Jurkat, Clone E6-1 (cell line): ENCODE measurements around the gene SORCS3.

Experiments
- DNase-seq: peaks from one replicate; pipeline ENCODE4 v3.0.0-alpha.2; 2011; ENCODE audit warnings: low read depth, low spot score
- H3K4me3 ChIP-seq: 2 replicates; pipeline ENCODE4 v1.5.1; 2011; ENCODE audit warnings: mild to moderate bottlenecking, low read length, control low read depth, moderate library complexity

SORCS3 gene

DNA sequence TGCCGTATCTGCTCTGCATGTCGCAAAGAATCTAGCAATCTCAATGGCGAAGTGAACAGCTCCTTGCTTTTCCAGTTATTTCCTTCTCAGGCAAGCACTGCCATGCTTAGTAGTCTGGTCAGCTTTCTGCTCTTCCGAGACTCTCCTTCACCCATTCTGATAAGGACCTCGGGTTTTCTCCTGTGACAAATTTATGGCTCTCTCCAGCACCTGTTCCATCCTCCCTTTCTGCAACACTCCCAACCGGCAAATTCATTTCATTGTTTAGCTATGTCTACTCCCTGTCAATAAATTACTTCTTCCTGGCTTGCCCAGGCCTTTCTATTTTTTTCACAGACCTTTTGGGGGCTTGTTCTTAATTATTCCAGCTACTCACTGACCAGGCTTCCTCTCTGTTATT lies 252.6 kb downstream of the SORCS3 start:
- DNase-seq, result no peak
- H3K4me3 ChIP-seq, result no peak overlapping the region

DNA sequence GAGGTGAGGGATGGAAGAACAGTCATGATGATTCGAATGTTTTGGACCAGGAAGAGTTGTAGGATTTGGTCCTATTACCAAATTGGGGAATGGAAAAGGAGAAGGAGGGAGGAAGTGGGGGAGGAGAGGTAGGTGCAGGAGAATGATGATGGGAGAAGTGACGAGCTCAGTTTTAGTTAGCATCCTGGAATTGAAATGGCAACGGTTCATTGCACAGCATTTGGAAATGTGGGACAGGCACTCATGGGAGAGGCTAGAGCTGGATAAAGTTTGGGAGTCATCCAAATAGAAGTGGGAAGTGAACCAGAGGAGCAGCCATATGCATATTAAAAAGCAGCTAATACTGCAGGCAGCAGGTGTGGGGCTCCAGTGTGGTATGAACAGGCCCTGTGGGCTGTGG lies 253.6 kb downstream of the SORCS3 start:
- no peak overlapping the region for H3K4me3 ChIP-seq
- no peak for DNase-seq

DNA sequence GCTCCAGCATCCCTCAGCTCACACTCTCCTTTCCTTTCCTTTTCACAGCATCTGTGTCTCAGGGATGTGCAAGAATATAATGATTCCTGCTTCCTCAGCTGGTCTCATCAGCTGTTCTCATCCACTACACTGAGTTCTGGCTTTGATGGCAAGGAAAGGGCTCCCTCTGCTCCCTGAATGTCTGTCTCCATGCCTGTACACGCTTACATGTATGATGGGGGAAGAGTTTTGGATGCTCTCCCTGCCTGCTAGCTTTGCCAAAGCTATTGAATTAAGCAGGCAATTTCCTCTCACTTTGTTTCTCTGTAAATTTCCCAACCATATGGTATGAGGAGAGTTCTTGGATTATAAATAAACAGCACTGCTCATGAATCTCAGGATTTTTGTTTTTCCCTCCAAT lies 254.5 kb downstream of the SORCS3 start:
- H3K4me3 ChIP-seq, result no peak overlapping the region
- no peak for DNase-seq

DNA sequence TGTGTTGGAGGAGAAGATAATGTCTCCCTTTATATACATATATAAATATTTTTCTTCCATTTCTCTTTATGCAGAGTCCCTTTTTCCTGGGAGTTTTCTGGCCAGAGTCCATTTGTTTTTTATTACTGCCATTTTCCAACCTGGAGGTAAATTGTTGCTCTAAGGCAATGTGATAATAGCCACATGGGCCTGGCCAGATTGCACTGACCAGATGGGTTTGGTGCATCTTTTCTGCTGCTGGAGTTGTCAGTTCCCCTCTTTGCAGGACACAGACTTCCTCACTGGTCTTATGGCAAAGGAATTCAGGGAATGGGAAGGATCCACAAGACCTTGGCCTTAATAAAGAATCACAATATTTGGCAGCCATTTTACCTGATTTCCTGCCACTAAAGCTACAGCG lies 254.9 kb downstream of the SORCS3 start:
- no peak for DNase-seq
- H3K4me3 ChIP-seq, result no peak overlapping the region

DNA sequence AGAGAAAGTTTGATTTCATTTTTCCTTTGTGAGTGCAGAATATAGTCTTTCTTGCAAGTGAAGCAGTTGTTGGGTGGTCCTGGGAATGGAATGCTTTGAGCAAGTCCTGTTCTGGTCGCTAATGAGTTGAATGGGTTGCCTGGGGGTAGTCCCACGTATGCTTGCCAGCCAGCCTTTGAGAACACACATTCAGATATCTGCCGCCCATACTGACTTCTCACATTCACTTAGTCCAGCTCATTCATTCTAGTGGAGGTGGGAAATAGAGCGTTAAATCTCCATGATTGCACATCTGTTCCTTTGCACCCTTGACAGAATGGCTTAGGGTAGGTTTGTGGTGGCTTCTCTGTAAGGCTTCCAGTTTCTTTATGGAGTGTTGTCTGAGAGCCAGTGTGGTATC lies 256.6 kb downstream of the SORCS3 start:
- no peak for DNase-seq
- no peak overlapping the region for H3K4me3 ChIP-seq

DNA sequence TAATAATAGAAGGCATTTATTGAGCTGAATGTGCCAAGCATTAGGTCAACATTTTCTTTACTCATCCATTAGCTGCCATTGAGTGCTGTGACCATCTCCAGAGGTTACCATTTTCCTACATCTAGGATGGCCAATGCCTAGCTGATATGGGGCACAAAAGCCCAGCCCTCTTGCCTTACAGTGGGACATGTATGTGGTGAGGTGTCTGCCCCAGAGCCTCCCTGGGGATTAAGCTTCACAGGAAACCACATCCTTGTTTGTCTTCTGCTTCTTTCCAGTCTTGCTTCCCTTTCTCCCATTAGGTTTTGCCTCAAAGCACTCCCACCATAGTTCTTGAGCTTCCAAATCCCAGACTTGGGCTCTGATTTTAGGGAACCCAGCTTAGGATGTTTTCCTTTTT lies 258.7 kb downstream of the SORCS3 start:
- H3K4me3 ChIP-seq, result no peak overlapping the region
- no peak for DNase-seq

DNA sequence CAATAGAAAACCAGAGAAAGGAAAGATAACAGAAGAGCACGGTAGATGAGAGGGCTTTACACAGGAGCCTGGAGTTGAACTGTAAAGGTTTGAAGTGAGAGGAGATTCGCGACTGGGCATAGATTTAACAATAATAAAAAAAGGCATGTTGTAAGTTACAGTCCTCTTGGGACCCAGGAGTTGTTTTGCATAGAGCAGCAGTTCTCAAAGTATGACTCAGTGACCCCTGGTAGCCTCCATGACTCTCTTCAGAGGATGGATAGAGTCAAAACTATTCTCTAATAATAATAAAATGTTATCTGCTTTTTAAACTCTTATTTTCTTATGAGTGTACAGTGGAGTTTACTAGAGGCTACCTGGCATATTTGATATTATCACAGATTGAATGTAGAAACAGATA lies 262.3 kb downstream of the SORCS3 start:
- DNase-seq, result no peak
- no peak overlapping the region for H3K4me3 ChIP-seq

- no peak for DNase-seq
- H3K4me3 ChIP-seq, result no peak overlapping the region
Observed at GRCh38 chr10:104904753-104905323, 263.7 kb downstream of the SORCS3 start.

DNA sequence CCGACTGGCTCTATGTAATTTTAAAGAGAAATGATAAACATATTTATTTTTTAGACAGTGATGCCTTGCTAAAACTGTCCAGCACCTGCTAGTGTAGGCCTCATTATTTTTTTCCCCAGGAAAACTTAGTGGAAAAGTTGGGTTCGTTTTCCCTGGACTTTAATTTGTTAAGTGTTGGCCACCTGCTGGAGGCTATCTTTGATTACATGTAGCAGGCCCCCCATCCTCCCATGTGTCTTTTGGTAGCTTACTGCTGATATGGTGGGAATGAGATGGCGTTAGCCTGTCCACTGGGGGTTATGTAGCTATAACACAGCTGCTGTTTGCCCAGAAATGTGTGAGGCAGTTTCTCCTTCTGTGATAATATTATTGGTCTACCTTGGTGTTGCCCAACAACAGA lies 265.0 kb downstream of the SORCS3 start:
- no peak overlapping the region for H3K4me3 ChIP-seq
- DNase-seq, result no peak

DNA sequence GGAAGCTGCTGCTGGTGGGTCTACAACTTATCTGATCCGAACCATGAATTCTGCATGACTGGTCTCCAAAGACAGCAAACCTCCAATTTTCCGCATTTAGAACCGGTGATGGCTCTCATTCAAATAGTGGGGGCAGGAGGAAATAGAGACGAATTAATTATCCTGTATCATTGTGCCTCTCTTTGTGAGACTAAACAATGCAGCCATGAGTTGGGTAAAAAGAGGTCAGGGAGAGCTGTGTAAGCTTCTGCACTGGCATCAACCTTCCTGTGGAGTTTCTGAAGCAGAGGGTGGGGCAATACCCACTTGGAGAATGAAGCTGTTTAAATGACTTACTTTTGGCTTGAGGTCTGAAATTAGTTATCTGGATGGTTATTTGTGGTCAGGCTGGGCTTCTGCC lies 266.4 kb downstream of the SORCS3 start:
- H3K4me3 ChIP-seq, result no peak overlapping the region
- no peak for DNase-seq

DNA sequence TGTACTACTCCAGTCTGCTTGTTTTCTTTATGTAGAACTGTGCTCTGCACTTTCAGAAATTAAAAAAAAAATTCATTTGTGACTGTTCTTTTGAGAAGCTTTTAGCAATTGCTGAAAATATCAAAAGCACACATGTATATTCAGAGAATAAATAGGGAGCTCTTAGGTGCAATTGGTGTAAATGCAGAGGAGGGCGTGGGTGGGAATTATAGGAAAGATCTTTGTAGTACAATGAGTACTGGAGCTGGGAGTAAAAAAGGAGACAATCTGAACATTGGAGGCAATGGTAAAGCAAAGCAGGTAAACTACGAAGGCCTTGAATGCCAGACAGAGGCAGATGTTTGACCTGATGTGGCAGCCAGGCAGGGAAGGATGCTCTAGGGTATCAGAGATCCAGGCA lies 267.5 kb downstream of the SORCS3 start:
- no peak for DNase-seq
- H3K4me3 ChIP-seq, result no peak overlapping the region

GRCh38 chr10:104910712-104911111 lies 269.6 kb downstream of the SORCS3 start:
- H3K4me3 ChIP-seq, result no peak overlapping the region
- DNase-seq, result no peak

DNA sequence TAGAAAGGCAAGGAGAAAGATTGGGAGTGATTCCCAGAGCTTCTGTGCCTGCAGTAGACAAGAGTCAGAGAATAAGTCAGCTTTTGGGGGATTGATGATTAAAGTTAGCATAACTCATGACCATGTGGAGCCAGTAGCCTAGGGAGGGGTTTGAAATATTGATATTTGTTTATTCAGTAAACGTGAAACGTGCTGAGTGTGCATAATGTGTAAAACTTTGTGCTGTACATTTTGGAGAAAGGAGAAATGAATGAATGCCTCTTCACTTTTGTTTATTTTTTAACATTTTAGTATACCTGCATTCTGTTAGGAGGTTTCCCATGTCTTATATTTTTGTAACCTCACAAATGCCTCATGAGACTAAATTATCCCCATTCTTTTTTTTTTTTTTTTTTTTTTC lies 272.3 kb downstream of the SORCS3 start:
- DNase-seq, result no peak
- no peak overlapping the region for H3K4me3 ChIP-seq

GRCh38 chr10:104920476-104920875 lies 279.4 kb downstream of the SORCS3 start:
- no peak overlapping the region for H3K4me3 ChIP-seq
- DNase-seq, result no peak

DNA sequence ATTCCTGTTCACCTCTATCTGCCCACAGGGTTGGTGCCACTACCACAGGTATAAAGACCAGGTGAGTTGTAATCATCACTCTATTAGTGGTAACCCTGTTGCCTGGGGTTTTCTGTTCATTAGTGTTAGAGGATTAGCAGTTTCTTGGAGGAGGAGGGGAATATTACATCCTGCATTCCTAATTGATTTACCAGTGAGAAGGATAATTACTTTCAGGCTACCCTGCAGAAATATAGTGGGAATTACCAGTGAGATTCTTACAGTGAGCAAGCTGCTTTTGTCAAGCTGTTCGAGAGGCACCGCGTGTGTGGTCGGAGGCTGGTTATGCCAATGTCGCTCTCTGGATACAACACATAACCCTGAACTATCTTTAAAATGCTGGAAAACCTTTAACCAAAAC lies 280.7 kb downstream of the SORCS3 start:
- H3K4me3 ChIP-seq, result no peak overlapping the region
- no peak for DNase-seq

GRCh38 chr10:104922810-104923209 lies 281.7 kb downstream of the SORCS3 start:
- no peak overlapping the region for H3K4me3 ChIP-seq
- no peak for DNase-seq

- no peak overlapping the region for H3K4me3 ChIP-seq
Observed at GRCh38 chr10:104923501-104923900, 282.4 kb downstream of the SORCS3 start.

GRCh38 chr10:104924101-104924795 lies 283.2 kb downstream of the SORCS3 start:
- DNase-seq, result no peak
- no peak overlapping the region for H3K4me3 ChIP-seq

More at GRCh38 chr10:104923501-104923900, 282.4 kb downstream of the SORCS3 start:
- no peak for DNase-seq

DNA sequence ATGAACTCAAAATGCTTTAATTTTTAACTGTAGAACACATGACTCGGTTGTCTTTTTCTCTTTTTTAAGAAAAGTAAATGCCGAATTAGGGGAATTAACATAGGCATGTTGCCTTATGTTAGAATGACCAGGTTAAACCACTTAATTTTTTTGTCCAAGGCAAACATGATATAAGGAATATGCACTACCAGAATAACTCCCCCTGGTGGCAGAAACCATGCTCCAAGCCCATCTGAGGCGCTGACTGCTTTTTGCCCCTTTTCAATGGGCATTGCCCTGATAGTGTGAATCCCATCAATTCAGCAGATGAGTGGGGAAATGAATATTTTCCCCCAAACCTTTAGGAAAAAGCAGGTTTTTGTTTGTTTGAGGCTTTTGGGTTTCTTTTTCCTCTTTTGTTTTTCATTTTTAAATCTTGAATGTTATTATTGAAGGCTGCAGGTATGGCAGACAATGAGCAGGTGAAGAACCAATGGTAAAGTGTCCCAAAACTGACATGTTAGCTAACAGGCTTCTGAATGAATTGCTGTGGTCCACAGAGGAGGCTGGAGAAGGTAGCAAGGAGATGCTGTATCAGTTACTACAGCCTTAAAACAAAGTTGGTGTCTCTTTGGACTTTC lies 284.3 kb downstream of the SORCS3 start:
- DNase-seq, result peak; percentile 50
- H3K4me3 ChIP-seq, result no peak overlapping the region

GRCh38 chr10:104928734-104929133 lies 287.6 kb downstream of the SORCS3 start:
- no peak for DNase-seq
- H3K4me3 ChIP-seq, result no peak overlapping the region

- H3K4me3 ChIP-seq, result no peak overlapping the region
- DNase-seq, result no peak
Observed at GRCh38 chr10:104931612-104932134, 290.6 kb downstream of the SORCS3 start.
